AG09319 (cell line): Measurements from ENCODE around the gene RGS19.

Experiments used
- DNase-seq: peaks from one replicate; pipeline ENCODE4 v3.0.0-alpha.2; 2010; ENCODE audit warnings: low read depth; ENCODE audit errors: extremely low read depth
- CTCF ChIP-seq: IDR thresholded peaks from 2 replicates; pipeline ENCODE4 v1.5.1; 2011; ENCODE audit warnings: low read depth, mild to moderate bottlenecking, inconsistent platforms, low read length, moderate library complexity

The RGS19 gene

GRCh38 chr20:64071341-64072332, 7.7 kb downstream of the RGS19 start:
- no peak for TF ChIP-seq CTCF
- DNase-seq = no peak

GRCh38 chr20:64070244-64070993, 8.9 kb downstream of the RGS19 start:
- no peak for TF ChIP-seq CTCF

DNA sequence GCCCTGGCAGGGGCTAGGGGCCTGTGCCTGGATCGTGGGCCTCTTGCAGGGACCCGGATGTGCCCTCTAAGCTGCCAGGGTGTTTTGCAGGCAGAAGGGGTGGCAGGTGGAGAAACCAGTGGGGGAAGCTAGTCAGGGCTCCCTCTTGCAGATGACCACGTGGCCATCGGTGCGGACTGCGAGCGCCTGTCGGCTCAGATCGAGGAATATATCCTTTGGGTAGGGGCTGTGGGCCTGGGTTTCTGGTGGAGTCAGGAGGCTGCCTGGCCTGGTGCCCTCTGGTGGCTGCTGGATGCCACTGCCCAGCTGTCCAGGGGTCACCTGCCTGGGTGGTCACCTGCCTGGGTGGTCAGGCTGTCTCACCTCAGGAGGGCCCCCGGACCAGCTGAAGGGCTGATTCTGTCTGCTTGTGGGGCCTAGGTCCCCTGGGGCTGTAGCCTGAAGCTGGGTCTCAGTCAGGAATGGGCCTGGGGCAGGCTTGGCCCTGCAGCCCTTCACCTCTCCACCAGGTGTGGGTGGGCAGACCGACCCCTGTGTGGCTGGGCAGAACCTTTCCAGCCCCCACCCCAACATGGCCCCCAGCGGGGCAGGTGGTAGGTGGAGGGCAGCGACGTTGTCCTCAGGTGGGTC, 9.6 kb downstream of the RGS19 start:
- peak; percentile 65 for TF ChIP-seq CTCF
- DNase-seq = no peak

More at GRCh38 chr20:64070244-64070993, 8.9 kb downstream of the RGS19 start:
- DNase-seq = no peak

- no peak for TF ChIP-seq CTCF
- no peak for DNase-seq
Measured at GRCh38 chr20:64069209-64069613, 10.1 kb downstream of the RGS19 start.

- no peak for DNase-seq
Measured at GRCh38 chr20:64068386-64069208, 10.7 kb downstream of the RGS19 start.

More at GRCh38 chr20:64068386-64069208, 10.7 kb downstream of the RGS19 start:
- no peak for TF ChIP-seq CTCF
